Measurements from ENCODE around the gene CFAP77.

GRCh38 chr9:132602207-132602606, 192.2 kb downstream of the CFAP77 start:
- TF ChIP-seq CTCF (IDR thresholded peaks at IDR 0.05) = no peak
- TF ChIP-seq MXI1 (IDR thresholded peaks at IDR 0.05; ENCODE audit: low read depth, low read length) = no peak
- no peak for TF ChIP-seq SIN3A (IDR thresholded peaks at IDR 0.05; ENCODE audit: borderline replicate concordance, low read depth, low read length)
- TF ChIP-seq RCOR1 (IDR thresholded peaks at IDR 0.05; ENCODE audit: low read length) = no peak
- TF ChIP-seq TAF1 (IDR thresholded peaks at IDR 0.05; ENCODE audit: borderline replicate concordance, low read depth, low read length) = no peak
- no peak for TF ChIP-seq YY1 (IDR thresholded peaks at IDR 0.05; ENCODE audit: low read depth)
- no peak for TF ChIP-seq RAD21 (IDR thresholded peaks at IDR 0.05; ENCODE audit: low read length)
- no peak for TF ChIP-seq EP300 (IDR thresholded peaks at IDR 0.05; ENCODE audit: borderline replicate concordance in 1 of 2, low read depth in 1 of 2, low read length in 1 of 2)
- no peak for TF ChIP-seq FOSL2 (IDR thresholded peaks at IDR 0.05; ENCODE audit: borderline replicate concordance, low read depth)
- no peak for TF ChIP-seq JUND (IDR thresholded peaks at IDR 0.05)
- no peak for TF ChIP-seq TEAD4 (IDR thresholded peaks at IDR 0.05; ENCODE audit: borderline replicate concordance, insufficient read depth)
